SW480 (cell line): ENCODE measurements around the gene PLEKHN1.
"Not testable (repeated sequence)": the region's sequence is repeated elsewhere in the genome, so short reads cannot be mapped to it uniquely, and the experiment has no call there.

Experiments used
- DNase-seq: peaks from one replicate; pipeline ENCODE4 v3.0.0-alpha.2; 2016; ENCODE audit warnings: low spot score

Gene PLEKHN1

GRCh38 chr1:975896-976683 is 9.8 kb downstream of the PLEKHN1 start:
- peak; percentile 80 for DNase-seq

GRCh38 chr1:976791-977190 is 10.5 kb downstream of the PLEKHN1 start:
- not testable (repeated sequence) for DNase-seq

DNA sequence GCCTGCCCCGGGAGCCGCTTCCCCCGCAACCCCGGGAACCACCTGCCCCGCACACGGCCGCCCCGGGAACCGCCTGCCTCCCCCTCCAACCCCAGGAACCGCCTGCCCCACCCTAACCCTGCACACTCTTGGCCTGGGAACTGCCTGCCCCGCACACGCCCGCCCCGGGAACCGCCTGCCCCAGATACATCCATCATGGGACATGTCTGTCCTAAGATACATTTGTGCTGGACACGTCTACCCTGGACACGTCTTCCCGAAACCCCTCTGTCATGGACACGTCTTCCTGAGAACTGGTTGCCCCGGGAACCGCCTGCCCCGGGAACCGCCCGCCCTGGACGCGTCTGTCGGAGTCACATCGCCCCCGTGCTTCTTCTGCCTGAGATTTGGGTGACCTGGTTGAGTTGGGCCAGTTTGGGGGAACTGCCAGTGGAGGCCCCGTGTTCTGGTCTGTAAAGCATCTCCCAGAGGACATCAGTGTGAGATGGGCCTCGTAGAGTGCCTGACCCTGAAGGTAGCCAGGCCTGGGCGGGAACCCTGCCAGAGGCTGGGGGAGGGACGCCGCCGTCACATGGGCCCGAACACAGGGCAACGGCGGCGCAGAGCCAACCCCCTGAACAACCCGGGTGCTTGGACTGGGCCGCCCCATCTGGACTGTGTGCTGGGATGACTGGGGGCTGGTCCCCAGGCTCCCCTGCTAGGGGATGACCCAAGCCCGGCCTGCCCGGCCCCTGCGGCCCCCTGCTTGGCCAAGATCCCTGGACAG is 12.0 kb downstream of the PLEKHN1 start:
- DNase-seq: no peak

DNA sequence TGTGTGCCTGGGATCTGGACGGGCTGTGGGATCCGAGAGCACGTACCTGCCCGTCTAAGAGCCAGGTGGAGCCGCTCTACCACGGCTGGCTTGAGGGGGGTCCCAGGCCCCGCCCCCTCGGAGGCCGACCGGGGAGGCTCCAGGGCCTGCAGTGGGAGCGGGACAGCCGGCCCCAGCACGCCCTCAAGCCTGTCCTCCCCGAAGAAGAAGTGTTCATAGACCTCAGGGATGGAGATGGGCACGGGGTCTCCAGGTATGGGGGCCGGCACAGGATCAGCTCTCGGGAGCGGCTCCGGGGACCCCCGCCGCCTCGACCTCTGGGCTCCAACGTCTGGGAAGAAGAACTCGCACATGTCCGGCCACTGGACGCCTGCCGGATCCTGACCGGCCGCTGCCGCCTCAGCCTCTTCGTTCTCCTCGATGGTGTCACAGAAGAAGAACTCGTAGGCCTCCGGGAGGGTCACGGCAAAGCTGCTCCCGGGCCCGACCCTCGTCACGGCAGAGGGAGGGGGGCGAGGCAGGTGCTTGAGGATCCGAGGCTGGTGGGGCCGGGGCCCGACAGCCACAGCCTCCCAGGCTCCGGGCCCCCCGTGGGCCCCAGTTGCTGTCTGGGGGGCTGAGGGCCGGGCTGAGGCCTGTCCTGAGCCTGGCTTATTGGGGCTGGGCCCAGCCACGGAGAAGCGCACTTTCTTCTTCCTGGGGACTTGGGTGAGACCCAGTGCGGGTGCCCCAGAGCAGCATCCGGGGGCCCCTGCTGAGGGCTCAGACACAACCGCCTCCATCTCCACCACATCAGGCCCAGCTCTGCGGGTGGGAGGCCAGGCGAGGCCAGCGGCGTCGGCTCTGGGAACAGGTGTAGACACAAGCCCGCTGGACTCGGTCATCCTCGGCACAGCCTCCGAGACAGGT is 12.8 kb downstream of the PLEKHN1 start:
- no peak for DNase-seq

DNA sequence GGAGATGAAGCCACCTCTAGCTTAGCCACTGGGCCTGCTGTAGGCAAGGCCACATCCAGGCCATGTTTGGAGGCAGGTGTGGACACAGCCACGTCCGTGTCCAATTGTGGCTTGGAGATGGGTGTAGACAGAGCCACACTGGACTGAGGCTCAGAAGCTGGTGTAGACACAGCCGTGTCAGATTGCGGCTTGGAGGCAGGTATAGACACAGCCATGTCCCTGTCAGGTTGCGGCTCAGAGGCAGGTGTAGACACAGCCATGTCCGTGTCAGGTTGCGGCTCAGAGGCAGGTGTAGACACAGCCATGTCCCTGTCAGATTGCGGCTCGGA is 13.4 kb downstream of the PLEKHN1 start:
- no peak for DNase-seq

DNA sequence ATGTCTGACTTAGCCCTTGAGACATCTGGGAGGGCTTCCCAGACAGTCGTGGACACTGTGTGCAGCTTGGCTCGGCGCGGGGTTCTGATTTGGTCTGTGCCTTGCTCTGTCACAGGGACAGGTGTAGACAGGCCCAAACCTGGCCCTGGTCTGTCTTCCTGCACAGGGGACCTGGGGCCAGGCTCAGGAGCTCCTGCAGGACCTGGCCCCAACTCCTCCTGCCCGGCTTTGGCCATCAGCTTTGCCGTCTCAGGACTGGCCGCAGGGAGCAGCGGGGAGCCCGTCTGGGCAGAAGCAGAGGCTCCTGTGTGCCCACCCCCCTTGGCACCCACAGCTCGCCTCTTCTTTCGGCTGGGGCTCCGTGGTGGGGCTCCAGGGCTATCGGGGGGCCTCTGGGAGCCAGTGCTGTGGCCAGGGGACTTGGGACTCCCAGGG is 13.9 kb downstream of the PLEKHN1 start:
- no peak for DNase-seq

DNA sequence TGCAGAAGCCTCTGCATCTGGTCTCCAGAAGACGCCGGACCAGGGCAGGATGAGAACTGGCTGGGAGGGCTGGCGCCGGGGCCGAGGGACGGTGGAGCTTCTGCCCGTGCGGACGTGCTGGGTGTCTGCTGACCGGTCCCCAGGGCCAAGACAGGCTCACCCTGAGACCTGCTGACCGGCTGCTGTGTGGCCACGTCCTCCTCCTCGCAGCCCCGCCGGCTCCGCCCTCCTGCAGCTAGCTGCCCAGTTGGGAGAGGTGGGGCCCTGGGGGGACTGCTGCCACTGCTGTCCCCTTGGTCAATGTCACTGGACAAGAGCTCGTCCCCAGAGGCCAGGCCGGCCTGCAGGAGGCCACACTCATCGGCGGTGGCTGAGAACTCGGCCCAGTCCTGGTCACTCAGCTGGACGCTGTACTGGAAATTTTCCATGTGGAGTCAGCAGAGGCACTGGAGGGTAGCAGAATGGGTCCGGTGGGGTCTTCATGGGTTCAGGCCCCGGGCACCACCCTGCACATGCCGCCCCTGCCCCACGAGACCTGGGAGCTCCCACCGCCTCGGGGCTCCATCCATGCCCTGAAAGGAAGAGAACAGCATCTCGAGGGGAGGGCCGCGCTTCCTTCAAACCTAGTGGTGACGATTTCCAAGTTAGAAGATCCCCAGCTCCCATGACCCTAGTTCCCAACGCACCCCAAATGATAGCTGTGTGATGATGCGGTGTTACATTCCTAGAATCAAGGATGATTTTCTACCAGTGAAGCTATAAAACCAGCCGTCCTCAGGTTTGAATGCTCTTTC is 14.5 kb downstream of the PLEKHN1 start:
- DNase-seq: no peak

DNA sequence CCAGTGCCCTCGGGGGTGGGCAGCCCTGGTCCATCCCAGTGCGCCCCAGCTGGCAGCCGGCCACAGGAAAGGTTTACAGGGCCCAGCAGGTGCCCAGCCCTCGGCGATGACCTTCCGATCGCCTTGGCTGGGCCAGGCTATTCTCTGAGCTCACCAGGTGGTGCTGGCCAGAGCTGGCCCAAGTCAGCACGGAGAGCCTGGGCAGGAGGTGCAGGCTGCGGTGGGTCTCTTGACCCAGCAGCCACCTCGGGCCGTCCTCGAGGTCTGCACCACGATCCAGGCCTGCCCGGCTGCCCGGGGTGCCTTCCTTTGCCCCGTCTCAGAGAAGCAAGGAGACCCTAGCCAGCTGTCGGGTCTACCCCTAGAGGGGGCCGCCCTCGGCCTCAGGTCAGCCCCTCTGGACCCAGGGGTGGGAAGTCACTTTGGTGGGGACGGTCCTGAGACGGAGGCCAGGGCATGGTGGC is 15.2 kb downstream of the PLEKHN1 start:
- no peak for DNase-seq

GRCh38 chr1:981955-982558 is 15.8 kb downstream of the PLEKHN1 start, which contains the start of gene PERM1:
TSS of gene PERM1 (minus strand) at chr1:982093. CDS start at chr1:981029, 1,064 bp downstream.
- no peak for DNase-seq

- no peak for DNase-seq
Measured at GRCh38 chr1:982765-983436, 16.6 kb downstream of the PLEKHN1 start.

- no peak for DNase-seq
Measured at GRCh38 chr1:983798-984475, 17.7 kb downstream of the PLEKHN1 start.

GRCh38 chr1:984476-984814 is 18.2 kb downstream of the PLEKHN1 start:
- DNase-seq: no peak

GRCh38 chr1:985126-985525 is 18.8 kb downstream of the PLEKHN1 start:
- DNase-seq: no peak

DNA sequence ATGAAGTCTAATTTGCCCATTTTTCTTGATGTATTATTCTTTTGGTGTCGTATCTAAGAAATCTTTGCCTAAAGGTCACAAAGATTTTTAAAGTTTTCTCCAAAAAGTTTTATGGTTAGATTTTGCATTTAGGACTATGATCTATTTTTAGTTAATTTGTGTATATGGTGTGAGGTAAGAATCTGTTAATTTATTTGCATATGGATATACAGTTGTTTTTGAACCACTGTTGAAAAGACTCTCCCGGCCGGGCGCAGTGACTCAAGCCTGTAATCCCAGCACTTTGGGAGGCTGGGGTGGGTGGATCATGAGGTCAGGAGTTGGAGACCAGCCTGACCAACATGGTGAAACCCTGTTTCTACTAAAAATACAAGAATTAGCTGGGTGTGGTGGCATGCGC is 21.8 kb downstream of the PLEKHN1 start:
- DNase-seq: not testable (repeated sequence)

DNA sequence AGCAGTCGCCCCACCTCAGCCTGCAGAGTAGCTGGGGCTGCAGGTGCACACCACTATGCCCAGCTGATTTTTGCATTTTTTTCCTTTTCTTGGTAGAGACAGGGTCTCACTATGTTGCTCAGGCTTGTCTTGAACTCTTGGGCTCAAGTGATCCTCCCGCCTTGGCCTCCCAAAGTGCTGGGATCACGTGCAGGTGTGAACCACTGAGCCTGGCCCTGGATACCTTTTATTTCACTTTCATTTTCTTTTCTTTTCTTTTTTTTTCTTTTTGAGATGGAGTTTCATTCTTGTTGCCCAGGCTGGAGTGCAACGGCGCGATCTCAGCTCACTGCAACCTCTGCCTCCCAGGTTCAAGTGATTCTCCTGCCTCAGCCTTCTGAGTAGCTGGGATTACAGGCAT is 25.0 kb downstream of the PLEKHN1 start:
- not testable (repeated sequence) for DNase-seq

GRCh38 chr1:991895-992294 is 25.6 kb downstream of the PLEKHN1 start:
- no peak for DNase-seq

- no peak for DNase-seq
Measured at GRCh38 chr1:992362-992761, 26.1 kb downstream of the PLEKHN1 start.

DNA sequence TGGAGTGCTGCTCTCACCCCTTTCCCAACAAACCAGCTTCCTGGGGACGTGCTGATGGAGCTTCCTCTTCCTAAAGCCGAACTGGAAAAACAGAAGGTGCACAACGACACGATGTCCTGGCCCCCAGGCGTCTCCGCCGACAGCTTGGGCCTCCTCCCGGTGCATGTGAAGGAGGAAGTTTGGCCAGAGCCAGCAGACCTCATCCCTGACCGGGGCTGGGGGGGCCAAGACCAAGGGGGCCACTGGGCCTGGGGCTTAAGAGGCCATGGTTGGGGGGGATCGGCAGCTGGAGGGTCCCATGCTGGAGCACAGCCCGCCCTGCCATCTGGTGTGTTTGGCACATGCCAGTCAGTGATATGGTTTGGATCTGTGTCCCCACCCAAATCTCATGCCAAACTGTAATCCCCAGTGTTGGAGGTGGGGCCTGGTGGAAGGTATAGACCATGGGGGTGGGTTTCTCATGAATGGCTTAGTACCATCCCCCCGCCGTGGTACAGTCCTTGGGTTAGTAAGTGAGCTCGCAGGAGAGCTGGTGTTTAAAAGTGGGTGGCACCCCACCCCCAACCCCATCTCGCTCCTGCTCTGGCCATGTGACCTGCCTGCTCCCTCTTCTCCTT is 27.2 kb downstream of the PLEKHN1 start:
- no peak for DNase-seq

DNA sequence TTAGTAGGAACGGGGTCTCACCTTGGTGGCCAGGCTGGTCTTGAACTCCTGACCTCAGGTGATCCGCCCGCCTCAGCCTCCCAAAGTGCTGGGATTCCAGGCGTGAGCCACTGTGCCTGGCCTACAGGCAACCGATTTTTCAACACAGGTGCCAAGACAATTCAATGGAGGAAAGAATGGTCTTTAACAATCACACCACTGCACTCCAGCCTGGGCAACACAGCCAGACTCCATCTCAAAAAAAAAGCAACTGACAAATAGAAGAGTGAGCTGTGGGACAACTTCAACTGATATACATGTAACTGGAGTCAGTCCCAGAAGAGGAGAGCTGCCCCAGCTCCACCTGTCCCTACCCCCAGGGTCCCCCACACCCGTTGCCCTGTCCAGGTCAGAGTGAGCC is 28.3 kb downstream of the PLEKHN1 start:
- not testable (repeated sequence) for DNase-seq
